HepG2 (cell line): ENCODE results near the gene LRP5. TPM values are rescaled to one million over a fixed set of nuclear protein-coding genes. Genes with fewer than 3 reads are reported as not detected.

ENCODE experiments used
- AGO2 ChIP-seq: fragments of 200-400 bp; formaldehyde crosslinking; optimal IDR thresholded peaks from 2 replicates; pipeline ENCODE3; 2017; ENCODE audit warnings: mild to moderate bottlenecking, low read depth, low read length, moderate library complexity
- KIAA2018 ChIP-seq: sonication (generic); formaldehyde crosslinking; IDR thresholded peaks from 2 replicates; pipeline ENCODE4 v1.5.0; 2020; ENCODE audit warnings: mild to moderate bottlenecking, missing genetic modification reagents, borderline replicate concordance
- NFKB2 ChIP-seq: sonication (generic); formaldehyde crosslinking; IDR thresholded peaks from 2 replicates; pipeline ENCODE4 v1.4.0; 2020; ENCODE audit warnings: missing genetic modification reagents, borderline replicate concordance
- NR2F6 ChIP-seq, 2 experiments: IDR thresholded peaks; 2 replicates each; pipeline ENCODE4 v1.6.1; 2016; ENCODE audit warnings: antibody characterized with exemption in 1 of 2, mild to moderate bottlenecking in 1 of 2
- PRMT3 ChIP-seq: sonication (generic); formaldehyde crosslinking; IDR thresholded peaks from 2 replicates; pipeline ENCODE4 v1.8.1; 2022; ENCODE audit warnings: low read depth, mild to moderate bottlenecking, moderate library complexity, missing genetic modification reagents, borderline replicate concordance
- RAD21 ChIP-seq: fragments of 450-650 bp; formaldehyde crosslinking; IDR thresholded peaks from 2 replicates; pipeline ENCODE4 v1.5.0; 2020; ENCODE audit warnings: mild to moderate bottlenecking
- REXO4 ChIP-seq: sonication (generic); formaldehyde crosslinking; IDR thresholded peaks from 2 replicates; pipeline ENCODE4 v1.8.0; 2022; ENCODE audit warnings: missing genetic modification reagents, mild to moderate bottlenecking, borderline replicate concordance
- ZBED4 ChIP-seq: sonication (generic); formaldehyde crosslinking; IDR thresholded peaks from 2 replicates; pipeline ENCODE4 v1.4.0; 2020; ENCODE audit warnings: missing genetic modification reagents, borderline replicate concordance
- ZNF263 ChIP-seq: sonication (generic); formaldehyde crosslinking; IDR thresholded peaks from 2 replicates; pipeline ENCODE4 v1.4.0; 2020; ENCODE audit warnings: missing genetic modification reagents
- ZNF704 ChIP-seq: sonication (generic); formaldehyde crosslinking; IDR thresholded peaks from 2 replicates; pipeline ENCODE4 v1.8.1; 2023; ENCODE audit warnings: mild to moderate bottlenecking, inconsistent platforms, moderate library complexity, missing genetic modification reagents, borderline replicate concordance
- polyA plus RNA-seq, 8 experiments: library from polyadenylated mRNA; depleted of rRNA in 3 of 8; stranded (reverse) in 7 of 8; unstranded in 1 of 8; fragments of >200 nt; fragmentation: Illumina TruSeq in 4 of 8; extraction: Trizol in 4 of 8; gene quantifications; 2 replicates each; pipeline versions ENCODE4 v1.2.1 to v1.2.3, GENCODE V29; 2011 to 2016; ENCODE audit warnings: low read depth in 4 of 8, missing spikeins in 1 of 8, mixed read lengths in 1 of 8; ENCODE audit not compliant: insufficient read depth in 1 of 8
- total RNA-seq, 5 experiments: library from RNA; depleted of rRNA; stranded (reverse); fragments of >200 nt; fragmentation: Illumina TruSeq; extraction: Trizol; gene quantifications; 2 replicates each; pipeline ENCODE4 v1.2.3, GENCODE V29; 2016; ENCODE audit warnings: low read depth in 1 of 5
- TF ChIP-seq, protein P1 (sequence below): sonication (generic); formaldehyde crosslinking; IDR thresholded peaks from 2 replicates; pipeline ENCODE4 v1.5.0; 2020; ENCODE audit warnings: missing genetic modification reagents

Gene LRP5
- total and polyA plus RNA-seq, 2 of the 13 experiments (the other 11 are each of a cell fraction or from before 2014, with no cell fraction given) = 40.4 to 64.0 TPM

DNA sequence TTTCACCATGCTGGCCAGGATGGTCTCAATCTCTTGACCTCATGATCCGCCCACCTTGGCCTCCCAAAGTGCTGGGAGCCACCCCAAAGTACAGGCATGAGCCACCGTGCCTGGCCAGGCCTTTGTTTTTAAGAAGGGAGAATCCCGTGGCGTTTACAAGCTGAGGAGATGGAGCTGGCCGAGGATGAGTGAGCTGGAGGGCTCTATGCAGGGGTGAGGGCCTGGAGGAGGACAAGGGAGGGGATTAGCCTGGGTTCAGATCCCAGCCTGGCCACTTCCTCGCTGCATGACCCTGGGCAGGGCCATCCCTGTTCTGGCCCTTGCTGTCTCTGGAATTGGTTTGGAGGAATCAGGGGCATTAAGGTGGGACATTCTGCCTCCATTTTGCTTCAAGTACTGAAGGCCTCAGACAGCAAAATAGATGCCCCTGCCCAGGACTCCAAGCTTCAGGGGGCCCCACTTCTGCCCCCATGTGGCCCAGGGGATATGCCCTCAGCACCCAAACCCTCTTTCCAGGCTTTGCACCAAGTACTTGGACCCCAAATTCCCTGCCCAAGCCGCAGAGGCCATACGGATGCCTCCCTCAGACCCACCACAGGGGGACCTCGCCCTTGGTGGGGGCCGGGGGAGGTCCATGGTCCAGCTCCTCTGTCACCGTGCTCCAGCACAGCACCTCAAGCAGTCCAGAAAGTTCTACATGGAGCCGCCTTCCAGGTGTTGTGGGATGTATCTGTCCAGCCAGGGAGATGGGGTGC, 12.1 kb upstream of the LRP5 start (continued):
- no peak for TF ChIP-seq REXO4 (CRISPR knock-in tag)
- no peak for TF ChIP-seq PRMT3 (CRISPR knock-in tag)
- TF ChIP-seq ZNF263 (CRISPR knock-in tag) = peak; percentile 79
- 0 out of 2 replicates have a peak, but pooled peaks have one; percentile 20 for TF ChIP-seq RAD21 (CRISPR knock-in tag)
- peak; percentile 33 for TF ChIP-seq AGO2
- TF ChIP-seq NR2F6 (IDR thresholded peaks at IDR 0.05) = no peak
- no peak for TF ChIP-seq NR2F6 (CRISPR knock-in tag; IDR thresholded peaks at IDR 0.05)
- TF ChIP-seq NFKB2 (CRISPR knock-in tag) = no peak
- no peak for TF ChIP-seq ZNF704 (CRISPR knock-in tag)
- no peak for TF ChIP-seq ZBED4 (CRISPR knock-in tag)
- no peak for TF ChIP-seq KIAA2018 (CRISPR knock-in tag)
- TF ChIP-seq, protein P1, sequence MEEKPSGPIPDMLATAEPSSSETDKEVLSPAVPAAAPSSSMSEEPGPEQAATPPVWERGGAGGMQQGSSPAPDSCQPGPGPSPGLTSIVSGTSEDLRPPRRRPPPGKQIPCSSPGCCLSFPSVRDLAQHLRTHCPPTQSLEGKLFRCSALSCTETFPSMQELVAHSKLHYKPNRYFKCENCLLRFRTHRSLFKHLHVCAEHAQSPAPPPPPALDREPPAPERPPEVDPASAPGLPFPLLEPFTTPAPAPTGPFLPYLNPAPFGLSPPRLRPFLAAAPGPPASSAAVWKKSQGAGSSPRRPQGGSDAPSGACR (CRISPR knock-in tag) = peak; percentile 10; the same call in 1 of the 2 replicates
